B cell (primary cell): ENCODE results near the gene IFNG-AS1. TPM values are rescaled to one million over a fixed set of nuclear protein-coding genes. Genes with fewer than 3 reads are reported as not detected.

Source experiments
- ATAC-seq: fragments of 200-7000 bp; cut with Tn5 transposase; one replicate; pipeline ENCODE4 v1.10.0; 2021; ENCODE audit warnings: low read depth, mild to moderate bottlenecking, moderate number of reproducible peaks, moderate library complexity
- CTCF ChIA-PET: fragments of 350-600 bp; sonication (Branson Sonifier 250); formaldehyde crosslinking; loops from one replicate; lab custom pipeline; 2021; ENCODE audit warnings: antibody characterized with exemption, inconsistent platforms; lab: Charles Lee
- POLR2A ChIA-PET: fragments of 350-600 bp; sonication (Branson Sonifier 250); formaldehyde crosslinking; loops from one replicate; lab custom pipeline; 2021; ENCODE audit warnings: antibody characterized with exemption; lab: Charles Lee
- DNase-seq: peaks from one replicate; pipeline ENCODE4 v3.0.0; 2013
- H2AFZ ChIP-seq: 2 replicates; pipeline ENCODE4 v1.6.1; 2012; ENCODE audit warnings: mild to moderate bottlenecking, low read depth, low read length; ENCODE audit not compliant: insufficient read depth, poor library complexity, severe bottlenecking
- H3K27ac ChIP-seq, 2 donors: 1 replicate in 1 of 2; 2 replicates in 1 of 2; pipeline ENCODE4 v1.5.1; 2012 to 2013; ENCODE audit warnings: low read length in 2 of 2, mild to moderate bottlenecking in 2 of 2, moderate library complexity in 1 of 2
- H3K27me3 ChIP-seq, 4 experiments: fragments of 200-600 bp in 1 of 4; sonication (generic) in 1 of 4; replicated peaks in 1 of 4; 1 replicate in 2 of 4; 2 replicates in 2 of 4; pipeline versions ENCODE4 v1.6.1 to v1.7.0; 2013 to 2016; ENCODE audit warnings: low read length in 3 of 4, mild to moderate bottlenecking in 2 of 4, mixed read lengths in 1 of 4, moderate library complexity in 1 of 4; ENCODE audit not compliant: insufficient read depth in 4 of 4, control insufficient read depth in 3 of 4; ENCODE audit errors: control extremely low read depth in 1 of 4
- H3K36me3 ChIP-seq, 2 experiments: replicated peaks in 1 of 2; 1 replicate in 1 of 2; 2 replicates in 1 of 2; pipeline versions ENCODE4 v1.6.1 to v1.7.1; 2013; ENCODE audit warnings: low read length in 1 of 2; ENCODE audit not compliant: insufficient read depth in 2 of 2, control insufficient read depth in 1 of 2; ENCODE audit errors: control extremely low read depth in 1 of 2, extremely low read depth in 1 of 2
- H3K4me1 ChIP-seq, 2 donors: fragments of 200-600 bp in 1 of 2; sonication (generic) in 1 of 2; 1 replicate in 1 of 2; 2 replicates in 1 of 2; pipeline versions ENCODE4 v1.5.1 to v1.6.1; 2013 to 2017; ENCODE audit warnings: low read length in 2 of 2; ENCODE audit not compliant: control insufficient read depth in 2 of 2, insufficient read depth in 2 of 2
- H3K4me2 ChIP-seq: replicated peaks from 2 replicates; pipeline ENCODE3; 2012; ENCODE audit warnings: mild to moderate bottlenecking, low read depth, low read length; ENCODE audit not compliant: poor library complexity, severe bottlenecking
- H3K4me3 ChIP-seq, 5 experiments: fragments of 200-600 bp in 1 of 5; sonication (generic) in 1 of 5; 1 replicate in 3 of 5; 2 replicates in 2 of 5; pipeline versions ENCODE4 v1.5.1 to v1.7.0; 2011 to 2016; ENCODE audit warnings: low read length in 4 of 5, mild to moderate bottlenecking in 4 of 5, low read depth in 2 of 5, control low read depth in 1 of 5, moderate library complexity in 1 of 5; ENCODE audit not compliant: insufficient read depth in 1 of 5; ENCODE audit errors: control extremely low read depth in 1 of 5, extremely low read depth in 1 of 5
- H3K79me2 ChIP-seq: fragments of 200-600 bp; sonication (generic); one replicate; pipeline ENCODE4 v1.6.0; 2016; ENCODE audit warnings: low read length; ENCODE audit not compliant: control insufficient read depth, insufficient read depth
- H3K9ac ChIP-seq: fragments of 200-600 bp; sonication (generic); 2 replicates; pipeline ENCODE4 v1.6.1; 2017; ENCODE audit warnings: mild to moderate bottlenecking, low read length, moderate library complexity
- H3K9me3 ChIP-seq, 3 donors: one replicate each; pipeline versions ENCODE4 v1.6.1 to v1.7.1; 2013; ENCODE audit warnings: low read length in 2 of 3; ENCODE audit not compliant: control insufficient read depth in 2 of 3, insufficient read depth in 1 of 3; ENCODE audit errors: control extremely low read depth in 1 of 3
- H4K20me1 ChIP-seq: 2 replicates; pipeline ENCODE4 v1.6.0; 2012; ENCODE audit warnings: mild to moderate bottlenecking, low read length; ENCODE audit not compliant: insufficient read depth, control insufficient read depth, poor library complexity, severe bottlenecking
- H3K27ac Mint-ChIP-seq: one replicate; pipeline ENCODE4 v1.8.0; 2021; ENCODE audit warnings: mixed read lengths
- H3K27me3 Mint-ChIP-seq: one replicate; pipeline ENCODE4 v1.8.0; 2021; ENCODE audit warnings: mixed read lengths
- H3K4me1 Mint-ChIP-seq: one replicate; pipeline ENCODE4 v1.8.0; 2021; ENCODE audit warnings: mixed read lengths
- H3K4me3 Mint-ChIP-seq: one replicate; pipeline ENCODE4 v1.8.0; 2021; ENCODE audit warnings: mixed read lengths
- H3K9me3 Mint-ChIP-seq: one replicate; pipeline ENCODE4 v1.8.0; 2022; ENCODE audit warnings: mixed read lengths; ENCODE audit not compliant: insufficient read depth
- CTCF ChIP-seq: fragments of 200-600 bp; IDR thresholded peaks from one replicate; pipeline ENCODE4 v1.8.0; 2022; ENCODE audit warnings: antibody characterized with exemption, mild to moderate bottlenecking
- EZH2 ChIP-seq: IDR thresholded peaks from 2 replicates; pipeline ENCODE4 v1.6.1; 2012; ENCODE audit warnings: borderline replicate concordance, low read depth, mild to moderate bottlenecking, moderate library complexity, low read length; ENCODE audit not compliant: insufficient read depth, poor library complexity, severe bottlenecking
- WGBS: methylation state at CpG from one replicate; pipeline ENCODE4 v1.1.5; 2013; ENCODE audit warnings: missing lambda C conversion rate; ENCODE audit not compliant: insufficient coverage; 5-methylcytosine and 5-hydroxymethylcytosine counted together
- intact Hi-C: fragments of 100-400 bp; cut with micrococcal nuclease; formaldehyde crosslinking; loops from one replicate; pipeline ENCODE4 v1.10.0; 2022
- polyA plus RNA-seq: library from polyadenylated mRNA; depleted of rRNA; stranded (reverse); fragments of >200 nt; gene quantifications from 2 replicates; pipeline ENCODE4 v1.2.3, GENCODE V29; 2012
- total RNA-seq, 2 donors: library from RNA; stranded (reverse); fragments of 120-200 nt in 1 of 2; gene quantifications; 1 replicate in 1 of 2; 2 replicates in 1 of 2; pipeline versions ENCODE4 v1.2.3 to v1.2.4, GENCODE V29; 2013 to 2022

IFNG-AS1 gene
- total and polyA plus RNA-seq, 2 donors (not counting 1 experiment from before 2014, with no cell fraction given) = 1.8 to 19.0 TPM

GRCh38 chr12:67952787-67953186, 36.5 kb upstream of the IFNG-AS1 start:
- Histone ChIP-seq H3K4me1 (no peaks in the 10 kb centered on the region), H3K4me3 (no peak overlapping the region), H3K36me3 (no peaks in the 10 kb centered on the region), H3K27ac (no peak overlapping the region), H3K9ac (no peak overlapping the region), H3K79me2 (no peaks in the 10 kb centered on the region), H3K27me3 (no peaks in the 10 kb centered on the region), H3K9me3 (no peaks in the 10 kb centered on the region), H4K20me1 (no peaks in the 10 kb centered on the region), H2AFZ (no peak overlapping the region), H3K4me2 (no peak overlapping the region)
- no peak for ATAC-seq
- Mint-ChIP-seq H3K27ac (no peak overlapping the region), H3K4me1 (no peaks in the 10 kb centered on the region), H3K4me3 (no peak overlapping the region), H3K27me3 (no peaks in the 10 kb centered on the region), H3K9me3 (peaks cover 2% of the 10 kb centered on the region)
- 100% methylated on average over 2 of the region's 2 CpGs for WGBS
- ChIA-PET CTCF (interaction anchor here (1.2 kb wide), 1 partner anchor 14 kb away, joined by 3 read pairs; no protein-coding TSS in a partner anchor), POLR2A (no interaction called here)
- no peak for TF ChIP-seq EZH2
- TF ChIP-seq CTCF = no peak
- no peak for DNase-seq
- intact Hi-C loops = no loop called here

- Mint-ChIP-seq H3K9me3 (peaks cover 9% of the 10 kb centered on the region), H3K4me3 (no peak overlapping the region), H3K27ac (no peak overlapping the region), H3K27me3 (no peaks in the 10 kb centered on the region), H3K4me1 (no peaks in the 10 kb centered on the region)
- ATAC-seq (no peak), DNase-seq (no peak)
- Histone ChIP-seq H3K27me3 (no peaks in the 10 kb centered on the region), H2AFZ (no peak overlapping the region), H3K4me1 (no peaks in the 10 kb centered on the region), H3K79me2 (no peaks in the 10 kb centered on the region), H4K20me1 (no peaks in the 10 kb centered on the region), H3K36me3 (no peaks in the 10 kb centered on the region), H3K4me3 (no peak overlapping the region), H3K4me2 (no peak overlapping the region), H3K9ac (no peak overlapping the region), H3K27ac (no peak overlapping the region), H3K9me3 (peaks cover 0 to 2% (median 0%) of the 10 kb centered on the region in 3 donors)
- WGBS = 68% methylated on average over 2 of the region's 4 CpGs
- POLR2A ChIA-PET = no interaction called here
- TF ChIP-seq EZH2 (no peak), CTCF (no peak)
- CTCF ChIA-PET = interaction anchor here (1.6 kb wide), 1 partner anchor 603 kb away, joined by 3 read pairs; no protein-coding TSS in a partner anchor
- intact Hi-C loops = no loop called here
Measured at GRCh38 chr12:67957383-67957782, 31.9 kb upstream of the IFNG-AS1 start.
